Astrocyte (in vitro differentiated cells and primary cell): ENCODE measurements around the gene HHIP. TPM values are rescaled to one million over a fixed set of nuclear protein-coding genes. Genes with fewer than 3 reads are reported as not detected.

Experiments used
- DNase-seq: peaks from one replicate; pipeline ENCODE4 v3.0.0-alpha.2; 2010; ENCODE audit warnings: low read depth
- FAIRE-seq: peaks from 2 replicates; lab custom pipeline; 2011; peaks lifted over from hg19 to GRCh38; lab: Jason Lieb, UNC
- H2AFZ ChIP-seq: 2 replicates; pipeline ENCODE4 v1.6.0; 2012; ENCODE audit warnings: low read depth, low read length, inconsistent platforms
- H3K27ac ChIP-seq: 2 replicates; pipeline ENCODE4 v1.5.1; 2011; ENCODE audit warnings: low read depth, low read length, inconsistent platforms
- H3K27me3 ChIP-seq: 2 replicates; pipeline ENCODE4 v1.6.0; 2011; ENCODE audit warnings: low read length, inconsistent platforms; ENCODE audit not compliant: insufficient read depth
- H3K36me3 ChIP-seq: 2 replicates; pipeline ENCODE4 v1.5.1; 2011; ENCODE audit warnings: low read length, inconsistent platforms; ENCODE audit not compliant: insufficient read depth
- H3K4me1 ChIP-seq: 2 replicates; pipeline ENCODE4 v1.5.1; 2011; ENCODE audit warnings: low read length, inconsistent platforms; ENCODE audit not compliant: insufficient read depth
- H3K4me2 ChIP-seq: 2 replicates; pipeline ENCODE4 v1.6.0; 2012; ENCODE audit warnings: low read length, inconsistent platforms
- H3K4me3 ChIP-seq: 2 replicates; pipeline ENCODE4 v1.5.1; 2011; ENCODE audit warnings: low read depth, mild to moderate bottlenecking, low read length, inconsistent platforms; ENCODE audit not compliant: insufficient read depth
- H3K79me2 ChIP-seq: 2 replicates; pipeline ENCODE4 v1.6.0; 2012; ENCODE audit warnings: mild to moderate bottlenecking, low read length, inconsistent platforms; ENCODE audit not compliant: insufficient read depth
- H3K9ac ChIP-seq: 2 replicates; pipeline ENCODE4 v1.6.0; 2012; ENCODE audit warnings: mild to moderate bottlenecking, low read length, inconsistent platforms
- H3K9me3 ChIP-seq: 2 replicates; pipeline ENCODE4 v1.5.1; 2012; ENCODE audit warnings: low read depth, mild to moderate bottlenecking, low read length, inconsistent platforms; ENCODE audit not compliant: insufficient read depth
- H4K20me1 ChIP-seq: 2 replicates; pipeline ENCODE4 v1.6.0; 2012; ENCODE audit warnings: low read length, inconsistent platforms; ENCODE audit not compliant: insufficient read depth
- H3K27ac Mint-ChIP-seq: one replicate; pipeline ENCODE4 v1.8.0; 2021; ENCODE audit warnings: mild to moderate bottlenecking, mixed read lengths; ENCODE audit not compliant: unreplicated experiment
- H3K27me3 Mint-ChIP-seq: one replicate; pipeline ENCODE4 v1.8.0; 2021; ENCODE audit warnings: low read depth, mixed read lengths; ENCODE audit not compliant: unreplicated experiment
- H3K36me3 Mint-ChIP-seq: one replicate; pipeline ENCODE4 v1.8.0; 2021; ENCODE audit warnings: low read depth, mixed read lengths; ENCODE audit not compliant: unreplicated experiment
- H3K4me1 Mint-ChIP-seq: one replicate; pipeline ENCODE4 v1.8.0; 2021; ENCODE audit warnings: low read depth, mixed read lengths; ENCODE audit not compliant: unreplicated experiment
- H3K4me3 Mint-ChIP-seq: one replicate; pipeline ENCODE4 v1.8.0; 2021; ENCODE audit warnings: mild to moderate bottlenecking, moderate library complexity, mixed read lengths; ENCODE audit not compliant: unreplicated experiment
- H3K9me3 Mint-ChIP-seq: one replicate; pipeline ENCODE4 v1.8.0; 2021; ENCODE audit warnings: mild to moderate bottlenecking, mixed read lengths; ENCODE audit not compliant: unreplicated experiment
- CTCF ChIP-seq: IDR thresholded peaks from 2 replicates; pipeline ENCODE4 v1.5.1; 2011; ENCODE audit warnings: low read depth, mild to moderate bottlenecking, inconsistent platforms, low read length, moderate library complexity; ENCODE audit not compliant: insufficient read depth
- EZH2 ChIP-seq: IDR thresholded peaks from 2 replicates; pipeline ENCODE4 v1.6.1; 2012; ENCODE audit warnings: mild to moderate bottlenecking, low read length, inconsistent platforms; ENCODE audit not compliant: insufficient read depth
- total RNA-seq: library from RNA; stranded (reverse); gene quantifications from 2 replicates; pipeline ENCODE4 v1.2.1, GENCODE V29; 2021

HHIP gene
- total RNA-seq, 1 donor from 2014 or later, result 4.0 TPM

- no peak overlapping the region for H3K4me3 ChIP-seq
- no peaks in the 10 kb centered on the region for H3K79me2 ChIP-seq
- FAIRE-seq, result no peak
- Mint-ChIP-seq H3K4me3 (no peak overlapping the region), H3K9me3 (no peaks in the 10 kb centered on the region), H3K27me3 (peaks cover 2% of the 10 kb centered on the region), H3K4me1 (no peaks in the 10 kb centered on the region), H3K36me3 (no peaks in the 10 kb centered on the region), H3K27ac (no peak overlapping the region)
- no peaks in the 10 kb centered on the region for H3K9me3 ChIP-seq
- no peak overlapping the region for H3K9ac ChIP-seq
- no peak overlapping the region for H3K27ac ChIP-seq
- H3K4me1 ChIP-seq, result no peaks in the 10 kb centered on the region
- no peak for DNase-seq
- TF ChIP-seq EZH2 (no peak), CTCF (no peak)
- H4K20me1 ChIP-seq, result no peaks in the 10 kb centered on the region
- H3K4me2 ChIP-seq, result no peak overlapping the region
- no peaks in the 10 kb centered on the region for H3K27me3 ChIP-seq
- H3K36me3 ChIP-seq, result peaks cover 40% of the 10 kb centered on the region
- H2AFZ ChIP-seq, result no peak overlapping the region
Measured at GRCh38 chr4:144687466-144687865, 41.5 kb downstream of the HHIP start.

- Mint-ChIP-seq H3K4me1 (no peaks in the 10 kb centered on the region), H3K36me3 (no peaks in the 10 kb centered on the region), H3K4me3 (no peak overlapping the region), H3K27me3 (peaks cover 2% of the 10 kb centered on the region), H3K27ac (no peak overlapping the region), H3K9me3 (no peaks in the 10 kb centered on the region)
- no peak overlapping the region for H3K4me2 ChIP-seq
- H3K36me3 ChIP-seq, result peaks cover 46% of the 10 kb centered on the region
- no peaks in the 10 kb centered on the region for H3K4me1 ChIP-seq
- H3K4me3 ChIP-seq, result no peak overlapping the region
- H3K27me3 ChIP-seq, result no peaks in the 10 kb centered on the region
- FAIRE-seq (no peak), DNase-seq (no peak)
- H3K9me3 ChIP-seq, result no peaks in the 10 kb centered on the region
- no peaks in the 10 kb centered on the region for H4K20me1 ChIP-seq
- no peak overlapping the region for H3K27ac ChIP-seq
- H2AFZ ChIP-seq, result no peak overlapping the region
- TF ChIP-seq CTCF (no peak), EZH2 (no peak)
- H3K79me2 ChIP-seq, result no peaks in the 10 kb centered on the region
- H3K9ac ChIP-seq, result no peak overlapping the region
Measured at GRCh38 chr4:144688035-144688569, 42.1 kb downstream of the HHIP start.

GRCh38 chr4:144689125-144689524, 43.2 kb downstream of the HHIP start:
- H3K36me3 ChIP-seq, result peaks cover 46% of the 10 kb centered on the region
- TF ChIP-seq CTCF, result no peak
- TF ChIP-seq EZH2, result no peak
- H3K27me3 Mint-ChIP-seq, result peaks cover 2% of the 10 kb centered on the region
- FAIRE-seq, result no peak
- H3K4me1 Mint-ChIP-seq, result no peaks in the 10 kb centered on the region
- no peaks in the 10 kb centered on the region for H4K20me1 ChIP-seq
- H3K9me3 ChIP-seq, result no peaks in the 10 kb centered on the region
- H3K4me3 ChIP-seq, result no peak overlapping the region
- no peaks in the 10 kb centered on the region for H3K79me2 ChIP-seq
- no peaks in the 10 kb centered on the region for H3K4me1 ChIP-seq
- DNase-seq, result no peak
- H2AFZ ChIP-seq, result no peak overlapping the region
- H3K27me3 ChIP-seq, result no peaks in the 10 kb centered on the region
- no peak overlapping the region for H3K27ac ChIP-seq
- no peak overlapping the region for H3K27ac Mint-ChIP-seq
- H3K4me3 Mint-ChIP-seq, result no peak overlapping the region
- no peaks in the 10 kb centered on the region for H3K36me3 Mint-ChIP-seq
- H3K4me2 ChIP-seq, result no peak overlapping the region
- no peak overlapping the region for H3K9ac ChIP-seq
- H3K9me3 Mint-ChIP-seq, result no peaks in the 10 kb centered on the region
